ENCODE results near the gene BBLN.

BBLN gene

GRCh38 chr9:128211981-128212281 lies 51.9 kb downstream of the BBLN start:
- no peak for DNase-seq (ENCODE audit: low read depth in 2 of 2)
